ENCODE results near the gene CAPN15.

GRCh38 chr16:523097-523741 lies 4.3 kb upstream of the CAPN15 start:
- TF ChIP-seq CTCF (IDR thresholded peaks at IDR 0.05; ENCODE audit: low read depth, low read length) (no peak), POLR2A (IDR thresholded peaks at IDR 0.05; ENCODE audit: extremely low read depth, insufficient read length) (no peak), MAX (IDR thresholded peaks at IDR 0.05; ENCODE audit: low read depth, low read length) (no peak)
